Vagina (tissue), 2 donors: ENCODE measurements around the gene ENTHD1.

Source experiments
- POLR2A ChIP-seq, 2 donors: fragments of 450-650 bp; IDR thresholded peaks; one replicate each; pipeline ENCODE4 v1.6.1; 2017; ENCODE audit warnings: antibody characterized with exemption in 2 of 2, mild to moderate bottlenecking in 2 of 2, moderate library complexity in 2 of 2
- POLR2AphosphoS5 ChIP-seq, 2 donors: sonication (generic); formaldehyde crosslinking; IDR thresholded peaks; one replicate each; pipeline ENCODE4 v1.9.0; 2017; ENCODE audit warnings: antibody characterized with exemption in 2 of 2, mild to moderate bottlenecking in 2 of 2, low read depth in 1 of 2; ENCODE audit not compliant: insufficient read depth in 1 of 2
- TF ChIP-seq, protein P1 (sequence below), 3 experiments: fragments of 450-650 bp in 2 of 3; fragments of 200-600 bp in 1 of 3; sonication (generic) in 1 of 3; IDR thresholded peaks; one replicate each; pipeline ENCODE4 v1.5.1; 2017 to 2019; ENCODE audit warnings: antibody characterized with exemption in 3 of 3, mild to moderate bottlenecking in 2 of 3, moderate library complexity in 2 of 3

DNA sequence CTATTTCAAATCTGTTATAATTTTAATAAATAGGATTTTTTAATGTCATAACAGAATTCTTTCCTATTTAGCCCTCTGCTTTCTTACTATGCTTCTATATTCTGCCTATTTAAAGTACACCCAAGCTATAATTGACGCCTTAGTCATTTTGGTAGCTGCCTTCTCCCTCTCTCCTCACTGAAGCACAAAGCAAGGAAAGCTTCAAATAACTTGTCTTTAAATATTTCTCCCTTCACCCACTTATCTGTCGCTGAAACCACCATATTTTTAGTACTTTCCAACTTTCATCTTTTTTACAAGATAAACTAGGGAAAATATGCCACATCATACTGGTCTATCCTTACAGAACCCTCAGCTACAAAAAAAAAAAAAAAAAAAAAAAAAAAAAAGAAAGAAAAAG lies 127.9 kb downstream of the ENTHD1 start:
- TF ChIP-seq POLR2A (IDR thresholded peaks at IDR 0.05) (no peak), POLR2AphosphoS5 (IDR thresholded peaks at IDR 0.05; ENCODE audit: insufficient read depth in 1 of 2, low read depth in 1 of 2) (no peak)
- TF ChIP-seq, protein P1, sequence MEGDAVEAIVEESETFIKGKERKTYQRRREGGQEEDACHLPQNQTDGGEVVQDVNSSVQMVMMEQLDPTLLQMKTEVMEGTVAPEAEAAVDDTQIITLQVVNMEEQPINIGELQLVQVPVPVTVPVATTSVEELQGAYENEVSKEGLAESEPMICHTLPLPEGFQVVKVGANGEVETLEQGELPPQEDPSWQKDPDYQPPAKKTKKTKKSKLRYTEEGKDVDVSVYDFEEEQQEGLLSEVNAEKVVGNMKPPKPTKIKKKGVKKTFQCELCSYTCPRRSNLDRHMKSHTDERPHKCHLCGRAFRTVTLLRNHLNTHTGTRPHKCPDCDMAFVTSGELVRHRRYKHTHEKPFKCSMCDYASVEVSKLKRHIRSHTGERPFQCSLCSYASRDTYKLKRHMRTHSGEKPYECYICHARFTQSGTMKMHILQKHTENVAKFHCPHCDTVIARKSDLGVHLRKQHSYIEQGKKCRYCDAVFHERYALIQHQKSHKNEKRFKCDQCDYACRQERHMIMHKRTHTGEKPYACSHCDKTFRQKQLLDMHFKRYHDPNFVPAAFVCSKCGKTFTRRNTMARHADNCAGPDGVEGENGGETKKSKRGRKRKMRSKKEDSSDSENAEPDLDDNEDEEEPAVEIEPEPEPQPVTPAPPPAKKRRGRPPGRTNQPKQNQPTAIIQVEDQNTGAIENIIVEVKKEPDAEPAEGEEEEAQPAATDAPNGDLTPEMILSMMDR (IDR thresholded peaks at IDR 0.05), result no peak
